Astrocyte (in vitro differentiated cells and primary cell): ENCODE data around the gene STAC2.

Experiments
- EZH2 ChIP-seq: IDR thresholded peaks from 2 replicates; pipeline ENCODE4 v1.6.1; 2012; ENCODE audit warnings: mild to moderate bottlenecking, low read length, inconsistent platforms; ENCODE audit not compliant: insufficient read depth
- TF ChIP-seq, protein P1 (sequence below): IDR thresholded peaks from 2 replicates; pipeline ENCODE4 v1.5.1; 2011; ENCODE audit warnings: low read depth, mild to moderate bottlenecking, inconsistent platforms, low read length, moderate library complexity; ENCODE audit not compliant: insufficient read depth

DNA sequence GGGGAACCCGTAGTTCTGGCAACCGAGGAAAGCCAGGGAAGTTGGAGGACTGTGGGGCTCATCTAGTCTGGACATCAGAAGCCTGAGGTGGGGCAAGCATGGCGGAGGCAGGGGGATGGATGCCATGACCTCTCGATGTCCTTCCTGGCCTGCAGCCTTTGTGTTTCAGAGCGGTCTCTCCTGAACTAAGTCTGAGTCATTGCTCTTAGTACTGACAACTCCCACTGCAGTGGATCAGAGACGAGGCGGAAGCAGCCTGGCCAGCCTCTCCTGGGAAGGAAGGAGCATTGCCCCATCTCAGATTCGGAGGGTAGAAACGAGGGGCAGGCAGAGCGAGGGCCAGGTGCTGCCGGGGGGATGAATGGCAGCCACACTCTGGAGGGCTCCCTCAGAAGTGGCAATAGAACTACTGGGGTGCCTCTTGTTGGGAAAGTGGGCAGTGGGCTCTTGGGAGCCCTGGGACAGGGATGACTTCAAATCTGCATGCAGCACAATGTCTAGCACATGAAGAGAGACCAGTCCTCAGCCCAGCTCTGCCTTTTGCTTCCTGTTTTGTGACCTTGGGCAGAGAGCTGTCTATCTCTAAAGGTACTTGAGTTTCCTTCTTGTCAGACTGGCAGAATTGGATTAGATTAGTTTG is 3.6 kb upstream of the STAC2 start:
- TF ChIP-seq, protein P1, sequence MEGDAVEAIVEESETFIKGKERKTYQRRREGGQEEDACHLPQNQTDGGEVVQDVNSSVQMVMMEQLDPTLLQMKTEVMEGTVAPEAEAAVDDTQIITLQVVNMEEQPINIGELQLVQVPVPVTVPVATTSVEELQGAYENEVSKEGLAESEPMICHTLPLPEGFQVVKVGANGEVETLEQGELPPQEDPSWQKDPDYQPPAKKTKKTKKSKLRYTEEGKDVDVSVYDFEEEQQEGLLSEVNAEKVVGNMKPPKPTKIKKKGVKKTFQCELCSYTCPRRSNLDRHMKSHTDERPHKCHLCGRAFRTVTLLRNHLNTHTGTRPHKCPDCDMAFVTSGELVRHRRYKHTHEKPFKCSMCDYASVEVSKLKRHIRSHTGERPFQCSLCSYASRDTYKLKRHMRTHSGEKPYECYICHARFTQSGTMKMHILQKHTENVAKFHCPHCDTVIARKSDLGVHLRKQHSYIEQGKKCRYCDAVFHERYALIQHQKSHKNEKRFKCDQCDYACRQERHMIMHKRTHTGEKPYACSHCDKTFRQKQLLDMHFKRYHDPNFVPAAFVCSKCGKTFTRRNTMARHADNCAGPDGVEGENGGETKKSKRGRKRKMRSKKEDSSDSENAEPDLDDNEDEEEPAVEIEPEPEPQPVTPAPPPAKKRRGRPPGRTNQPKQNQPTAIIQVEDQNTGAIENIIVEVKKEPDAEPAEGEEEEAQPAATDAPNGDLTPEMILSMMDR: no peak
- no peak for TF ChIP-seq EZH2
